Measurements from ENCODE around the gene SIAH2.

Gene SIAH2

GRCh38 chr3:150773616-150774192, 10.7 kb upstream of the SIAH2 start:
- FAIRE-seq, result no peak

GRCh38 chr3:150771600-150771999, 8.6 kb upstream of the SIAH2 start:
- no peak for FAIRE-seq

GRCh38 chr3:150770681-150771080, 7.7 kb upstream of the SIAH2 start:
- FAIRE-seq, result no peak

GRCh38 chr3:150766742-150767141, 3.8 kb upstream of the SIAH2 start:
- FAIRE-seq, result no peak

- FAIRE-seq, result no peak
These were observed 3.2 kb upstream of the SIAH2 start for GRCh38 chr3:150765949-150766720.

- no peak for FAIRE-seq
These were observed 2.0 kb upstream of the SIAH2 start for GRCh38 chr3:150764967-150765366.

GRCh38 chr3:150764566-150764965, 1.6 kb upstream of the SIAH2 start:
- no peak for FAIRE-seq

GRCh38 chr3:150763841-150764483, 993 bp upstream of the SIAH2 start:
- no peak for FAIRE-seq

- no peak for FAIRE-seq
These were observed 277 bp downstream of the SIAH2 start for GRCh38 chr3:150762662-150763121.

- no peak for FAIRE-seq
These were observed 923 bp downstream of the SIAH2 start for GRCh38 chr3:150761831-150762661.

GRCh38 chr3:150760431-150761200, 2.4 kb downstream of the SIAH2 start:
- no peak for FAIRE-seq

GRCh38 chr3:150759947-150760346, 3.0 kb downstream of the SIAH2 start:
- FAIRE-seq, result no peak

GRCh38 chr3:150759319-150759718, 3.6 kb downstream of the SIAH2 start:
- FAIRE-seq, result no peak

- no peak for FAIRE-seq
These were observed 5.2 kb downstream of the SIAH2 start for GRCh38 chr3:150757768-150758167.

GRCh38 chr3:150757364-150757763, 5.6 kb downstream of the SIAH2 start:
- no peak for FAIRE-seq

GRCh38 chr3:150756491-150757059, 6.4 kb downstream of the SIAH2 start:
- no peak for FAIRE-seq

- FAIRE-seq, result no peak
These were observed 7.1 kb downstream of the SIAH2 start for GRCh38 chr3:150755902-150756301.

- FAIRE-seq, result no peak
These were observed 8.1 kb downstream of the SIAH2 start for GRCh38 chr3:150754896-150755295.

GRCh38 chr3:150751781-150752263, 11.1 kb downstream of the SIAH2 start:
- FAIRE-seq, result no peak

- no peak for FAIRE-seq
These were observed 13.7 kb downstream of the SIAH2 start for GRCh38 chr3:150749255-150749654.

- no peak for FAIRE-seq
These were observed 14.3 kb downstream of the SIAH2 start for GRCh38 chr3:150748684-150749047.
